ENCODE measurements around the gene TRIO. TPM values are rescaled to one million over a fixed set of nuclear protein-coding genes. Genes with fewer than 3 reads are reported as not detected.

TRIO gene
- total and polyA plus RNA-seq, 2 donors (not counting 3 experiments of a cell fraction or from before 2014, with no cell fraction given) = 82.9 to 248 TPM

DNA sequence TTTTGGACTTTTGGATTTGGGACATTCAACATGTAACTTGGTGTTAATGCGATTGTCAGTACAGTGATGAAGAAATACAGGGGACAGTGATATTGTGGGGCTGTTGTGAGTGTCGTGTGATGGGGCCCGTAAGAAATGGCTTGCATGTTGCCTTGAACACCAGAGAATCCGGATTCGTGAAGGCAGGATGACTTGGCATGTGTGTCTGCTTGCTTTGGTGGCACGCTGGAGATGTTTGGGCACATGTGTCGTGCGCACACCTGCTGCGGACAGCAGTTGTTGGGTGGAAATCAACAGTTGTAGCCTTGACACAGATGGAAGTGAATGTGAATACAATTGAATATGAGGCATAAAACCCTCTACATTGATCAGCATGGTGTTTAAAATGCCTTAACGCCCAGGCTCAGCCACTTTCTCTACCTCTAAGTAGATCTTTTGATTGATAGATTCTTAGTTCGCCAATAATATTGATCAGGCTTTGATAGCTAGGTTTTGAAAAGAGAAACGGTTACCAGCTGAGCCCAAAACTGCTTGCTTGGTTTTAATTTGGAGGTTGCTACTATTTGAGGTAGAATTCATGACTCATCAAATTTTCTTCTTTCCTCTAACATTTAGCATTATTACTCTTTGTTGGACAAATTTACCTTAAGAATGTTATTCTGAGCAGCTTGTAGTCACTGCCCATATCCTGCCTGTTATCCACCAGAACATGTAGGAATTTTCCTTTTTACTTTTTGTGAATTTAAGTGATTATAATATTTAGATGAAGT, 94.4 kb downstream of the TRIO start:
- peaks cover 15% of the 10 kb centered on the region for H4K20me1 ChIP-seq (replicated peaks; ENCODE audit: control insufficient read depth, extremely low read depth, insufficient read depth, low read length)
- no TSS peak for BruUV-seq (replicated peaks)

More for the DNA sequence above, 94.4 kb downstream of the TRIO start:
- Histone ChIP-seq H3K79me2 (ENCODE audit: control insufficient read depth, insufficient read depth, low read length) (peaks cover 100% of the 10 kb centered on the region), H3K9ac (replicated peaks; ENCODE audit: extremely low read depth, insufficient read depth, low read length) (no peak overlapping the region), H3K4me1 (ENCODE audit: control insufficient read depth, extremely low read depth, insufficient read depth, low read length) (peaks cover 22% of the 10 kb centered on the region), H3K27ac (ENCODE audit: insufficient read depth, low read depth, low read length) (no peak overlapping the region), H3K9me1 (replicated peaks; ENCODE audit: control insufficient read depth, extremely low read depth, insufficient read depth, low read length) (no peaks in the 10 kb centered on the region), H3K9me3 (replicated peaks; ENCODE audit: control insufficient read depth, insufficient read depth, low read length) (no peaks in the 10 kb centered on the region), H3K27me3 (ENCODE audit: control insufficient read depth in 2 of 2, insufficient read depth in 2 of 2, low read length in 2 of 2) (no peaks in the 10 kb centered on the region), H3K36me3 (ENCODE audit: control insufficient read depth in 2 of 2, extremely low read depth in 1 of 2, insufficient read depth in 2 of 2, low read length in 2 of 2) (no peaks in the 10 kb centered on the region), H2AFZ (ENCODE audit: low read depth, low read length) (no peak overlapping the region), H3K4me2 (ENCODE audit: insufficient read depth, low read length) (peak overlapping the region; percentile 26), H3K4me3 (replicated peaks in 1 of 3; ENCODE audit: insufficient read depth in 1 of 3, low read depth in 1 of 3, low read length in 3 of 3) (no peak overlapping the region)
- dilution Hi-C loops (cut with MboI; ENCODE audit: extremely low pct_ligation_motif_present, low sequenced_read_pairs) = no loop called here
- DNase-seq (ENCODE audit: low read depth, low spot score) (no peak), FAIRE-seq (no peak)
- intact Hi-C loops (cut with micrococcal nuclease) = no loop called here
- ChIA-PET POLR2A (no interaction called here), CTCF (interaction anchor here (1.0 to 1.8 kb wide), 3 partner anchors 12 to 33 kb away, joined by 3 to 10 read pairs (median 3); no protein-coding TSS in a partner anchor)
- TF ChIP-seq FOS (IDR thresholded peaks at IDR 0.05; ENCODE audit: borderline replicate concordance, insufficient read depth, low read length) (no peak), GATA2 (IDR thresholded peaks at IDR 0.05; ENCODE audit: insufficient read depth, insufficient read length, low read depth, low read length) (no peak), POLR2A (IDR thresholded peaks at IDR 0.05; ENCODE audit: low read depth, low read length) (no peak), EZH2 (IDR thresholded peaks at IDR 0.05; ENCODE audit: borderline replicate concordance, low read depth, low read length, severe bottlenecking) (no peak), POLR2AphosphoS5 (IDR thresholded peaks at IDR 0.05; ENCODE audit: insufficient read depth, low read depth, low read length) (no peak), JUN (IDR thresholded peaks at IDR 0.05; ENCODE audit: borderline replicate concordance, insufficient read depth, insufficient read length, low read depth) (no peak), MYC (IDR thresholded peaks at IDR 0.05; ENCODE audit: low read depth, low read length) (no peak)
- TF ChIP-seq, protein P1, sequence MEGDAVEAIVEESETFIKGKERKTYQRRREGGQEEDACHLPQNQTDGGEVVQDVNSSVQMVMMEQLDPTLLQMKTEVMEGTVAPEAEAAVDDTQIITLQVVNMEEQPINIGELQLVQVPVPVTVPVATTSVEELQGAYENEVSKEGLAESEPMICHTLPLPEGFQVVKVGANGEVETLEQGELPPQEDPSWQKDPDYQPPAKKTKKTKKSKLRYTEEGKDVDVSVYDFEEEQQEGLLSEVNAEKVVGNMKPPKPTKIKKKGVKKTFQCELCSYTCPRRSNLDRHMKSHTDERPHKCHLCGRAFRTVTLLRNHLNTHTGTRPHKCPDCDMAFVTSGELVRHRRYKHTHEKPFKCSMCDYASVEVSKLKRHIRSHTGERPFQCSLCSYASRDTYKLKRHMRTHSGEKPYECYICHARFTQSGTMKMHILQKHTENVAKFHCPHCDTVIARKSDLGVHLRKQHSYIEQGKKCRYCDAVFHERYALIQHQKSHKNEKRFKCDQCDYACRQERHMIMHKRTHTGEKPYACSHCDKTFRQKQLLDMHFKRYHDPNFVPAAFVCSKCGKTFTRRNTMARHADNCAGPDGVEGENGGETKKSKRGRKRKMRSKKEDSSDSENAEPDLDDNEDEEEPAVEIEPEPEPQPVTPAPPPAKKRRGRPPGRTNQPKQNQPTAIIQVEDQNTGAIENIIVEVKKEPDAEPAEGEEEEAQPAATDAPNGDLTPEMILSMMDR (IDR thresholded peaks at IDR 0.05; ENCODE audit: extremely low read depth in 1 of 2, insufficient read depth in 1 of 2, low read depth in 1 of 2, low read length in 2 of 2) = no peak
- TF ChIP-seq, protein P2, sequence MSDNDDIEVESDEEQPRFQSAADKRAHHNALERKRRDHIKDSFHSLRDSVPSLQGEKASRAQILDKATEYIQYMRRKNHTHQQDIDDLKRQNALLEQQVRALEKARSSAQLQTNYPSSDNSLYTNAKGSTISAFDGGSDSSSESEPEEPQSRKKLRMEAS (IDR thresholded peaks at IDR 0.05; ENCODE audit: insufficient read depth, insufficient read length) = no peak
